HG03095 (cell line): Measurements from ENCODE around the gene SCYGR2.
"Not testable (repeated sequence)": the region's sequence is repeated elsewhere in the genome, so short reads cannot be mapped to it uniquely, and the experiment has no call there.

Experiments used
- ATAC-seq: cut with Tn5 transposase; IDR thresholded peaks from one replicate; pipeline ENCODE4 v1.9.1; 2021; ENCODE audit warnings: moderate library complexity; ENCODE audit not compliant: unreplicated experiment

The SCYGR2 gene, protein sequence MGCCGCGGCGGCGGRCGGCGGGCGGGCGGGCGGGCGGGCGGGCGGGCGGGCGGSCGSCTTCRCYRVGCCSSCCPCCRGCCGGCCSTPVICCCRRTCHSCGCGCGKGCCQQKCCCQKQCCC

DNA sequence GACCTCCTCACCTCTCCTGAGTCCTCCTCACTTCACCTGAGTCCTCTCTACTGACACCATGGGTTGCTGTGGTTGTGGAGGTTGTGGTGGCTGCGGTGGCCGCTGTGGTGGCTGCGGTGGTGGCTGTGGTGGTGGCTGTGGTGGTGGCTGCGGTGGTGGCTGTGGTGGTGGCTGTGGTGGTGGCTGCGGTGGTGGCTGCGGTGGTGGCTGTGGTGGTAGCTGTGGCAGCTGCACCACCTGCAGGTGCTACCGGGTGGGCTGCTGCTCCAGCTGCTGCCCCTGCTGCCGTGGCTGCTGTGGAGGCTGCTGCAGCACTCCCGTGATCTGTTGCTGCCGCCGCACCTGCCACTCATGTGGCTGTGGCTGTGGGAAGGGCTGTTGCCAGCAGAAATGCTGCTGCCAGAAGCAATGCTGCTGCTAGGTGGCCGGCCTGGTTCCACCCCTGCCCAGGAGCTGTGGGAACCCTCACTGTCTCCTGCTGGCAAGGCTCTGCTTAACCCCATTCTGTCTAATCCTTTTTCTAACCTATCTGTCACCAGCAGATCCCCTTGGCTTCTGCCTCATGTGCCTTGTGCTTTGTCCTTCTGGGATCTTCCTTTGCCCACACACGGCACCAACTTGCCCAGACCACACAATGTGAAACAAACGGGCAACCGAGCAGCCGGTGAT, at the start of gene SCYGR2:
Gene SCYGR2 (plus strand): TSS at position 59 of the 669 bp plus-strand sequence. CDS start 0 bp downstream, at position 59.
- not testable (repeated sequence) for ATAC-seq

GRCh38 chr2:227551836-227552235, 46.9 kb upstream of the SCYGR2 start:
- no peak for ATAC-seq

GRCh38 chr2:227562581-227562980, 36.1 kb upstream of the SCYGR2 start:
- ATAC-seq: no peak

DNA sequence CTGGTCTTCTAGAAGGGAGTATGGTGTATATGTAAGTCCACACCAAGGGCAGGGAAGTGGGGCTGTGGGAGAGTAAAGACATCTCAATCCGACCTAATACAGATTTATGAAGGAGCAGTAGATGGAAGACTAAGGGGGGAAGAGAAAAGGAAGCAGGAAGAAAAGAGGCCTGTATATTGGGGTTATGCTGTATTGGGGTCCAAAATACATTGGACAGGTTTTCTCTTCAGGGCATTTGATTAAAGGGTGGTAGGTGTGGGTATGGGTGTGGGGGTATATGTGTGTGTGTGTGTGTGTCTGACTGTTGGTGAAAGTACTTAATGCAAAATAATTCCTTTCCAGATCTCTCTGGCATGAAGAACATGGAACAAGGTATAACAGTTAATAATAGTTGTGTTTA, 33.6 kb upstream of the SCYGR2 start:
- no peak for ATAC-seq

GRCh38 chr2:227566012-227566411, 32.7 kb upstream of the SCYGR2 start:
- no peak for ATAC-seq

- no peak for ATAC-seq
These were observed 29.9 kb upstream of the SCYGR2 start for GRCh38 chr2:227568852-227569169.

- no peak for ATAC-seq
These were observed 28.1 kb upstream of the SCYGR2 start for GRCh38 chr2:227570615-227571014.

- ATAC-seq: no peak
These were observed 22.6 kb upstream of the SCYGR2 start for GRCh38 chr2:227576110-227576509.

GRCh38 chr2:227576812-227577211, 21.9 kb upstream of the SCYGR2 start:
- ATAC-seq: no peak

GRCh38 chr2:227577555-227577954, 21.1 kb upstream of the SCYGR2 start:
- ATAC-seq: no peak

DNA sequence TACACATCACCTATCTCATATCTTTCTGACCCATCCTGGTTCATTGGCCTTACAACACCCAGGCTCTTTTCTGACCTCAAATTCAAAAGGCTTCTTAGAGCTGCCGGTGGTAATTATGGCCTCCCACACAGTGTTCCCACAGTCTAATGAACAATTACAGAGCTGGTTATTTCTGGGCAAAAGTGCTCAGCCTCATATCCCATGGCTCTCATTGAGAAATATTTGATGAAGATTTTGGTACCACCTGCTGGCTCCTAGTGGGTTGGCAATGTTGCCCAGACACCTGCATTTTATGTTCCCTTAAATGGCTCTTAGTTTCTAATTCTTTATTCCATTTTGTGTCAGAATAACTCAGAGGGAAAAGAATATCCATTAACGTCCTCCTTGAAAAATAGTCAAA, 20.1 kb upstream of the SCYGR2 start:
- ATAC-seq: no peak

DNA sequence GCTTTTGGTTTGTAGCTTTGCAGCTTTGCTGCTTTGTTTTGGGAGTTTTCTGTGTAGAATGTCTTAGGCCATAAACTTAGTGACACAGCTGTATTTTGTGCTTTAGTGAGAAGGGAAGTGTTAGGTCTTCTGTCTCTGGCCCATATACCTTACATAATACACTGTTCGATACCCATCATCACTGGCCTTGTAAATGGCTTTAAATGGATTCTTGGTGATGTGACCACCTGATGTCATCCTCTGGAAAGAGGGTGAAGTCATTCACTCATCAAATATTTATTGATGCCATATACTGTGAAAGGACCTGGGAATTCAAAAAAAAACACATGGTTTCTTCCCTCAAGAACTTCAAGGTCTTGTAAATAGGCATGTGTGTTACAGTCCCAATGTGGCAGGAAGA, 18.9 kb upstream of the SCYGR2 start:
- ATAC-seq: no peak

- ATAC-seq: no peak
These were observed 16.3 kb upstream of the SCYGR2 start for GRCh38 chr2:227582369-227582768.

- no peak for ATAC-seq
These were observed 5.9 kb upstream of the SCYGR2 start for GRCh38 chr2:227592694-227593387.

DNA sequence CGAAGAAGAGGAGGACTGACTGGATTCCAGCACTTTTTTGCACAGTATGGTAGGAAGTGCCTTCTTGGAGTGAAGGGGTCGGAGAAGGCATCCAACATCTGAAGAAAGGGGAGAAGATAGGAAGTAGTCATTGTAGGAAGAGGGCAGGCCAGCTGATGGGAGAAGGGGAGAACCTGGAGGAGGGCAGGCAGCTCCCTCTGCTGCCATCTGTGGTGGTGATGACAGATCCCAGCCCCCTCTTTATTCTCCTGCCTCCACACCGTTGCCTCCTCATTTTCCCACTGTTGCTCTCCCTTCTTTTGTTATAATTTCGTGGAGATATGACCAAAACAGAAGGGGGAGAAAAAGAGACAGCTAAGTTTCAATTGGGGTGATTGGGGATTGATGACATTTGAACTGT, 2.9 kb upstream of the SCYGR2 start:
- ATAC-seq: no peak

DNA sequence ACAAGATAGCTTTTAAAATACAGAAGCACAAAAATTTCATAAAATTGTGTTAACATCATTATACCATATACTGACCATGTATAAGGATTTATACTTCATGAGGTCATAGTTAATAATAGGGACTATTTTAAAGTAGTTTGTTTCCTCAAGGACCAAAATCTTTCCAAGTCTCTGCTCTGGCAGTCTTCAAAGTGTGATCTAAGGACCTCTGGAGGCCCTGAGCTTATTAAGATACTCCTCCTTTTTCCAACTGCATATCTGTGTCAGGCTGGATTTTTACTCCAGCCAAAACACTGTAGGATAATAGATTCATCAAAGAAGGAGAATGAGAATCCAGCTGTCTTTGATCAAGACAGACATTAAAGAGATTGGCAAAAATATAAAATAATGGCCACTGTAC, 1.7 kb upstream of the SCYGR2 start:
- no peak for ATAC-seq

GRCh38 chr2:227597998-227598397, 695 bp upstream of the SCYGR2 start:
- no peak for ATAC-seq

DNA sequence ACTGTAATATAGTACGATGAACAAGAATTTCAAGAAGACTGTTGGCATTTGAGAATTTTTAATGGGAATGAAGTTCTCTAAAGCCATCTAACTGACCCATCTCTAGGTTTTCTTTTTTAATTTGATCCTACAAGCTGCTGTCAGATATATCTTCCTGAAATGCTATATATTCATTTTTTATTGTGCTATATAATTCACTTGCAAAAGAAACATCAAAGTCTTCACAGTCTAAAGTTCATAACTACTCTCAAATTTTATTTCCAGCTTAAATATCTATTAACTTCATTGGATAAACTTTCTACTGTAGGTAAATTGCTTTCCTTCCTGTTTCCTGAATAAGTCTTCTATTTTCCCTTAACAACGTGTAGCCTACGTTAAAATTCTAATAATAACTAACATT, 3.7 kb downstream of the SCYGR2 start:
- ATAC-seq: no peak

- ATAC-seq: no peak
These were observed 7.8 kb downstream of the SCYGR2 start for GRCh38 chr2:227606476-227606875.

- ATAC-seq: no peak
These were observed 9.2 kb downstream of the SCYGR2 start for GRCh38 chr2:227607941-227608340.

DNA sequence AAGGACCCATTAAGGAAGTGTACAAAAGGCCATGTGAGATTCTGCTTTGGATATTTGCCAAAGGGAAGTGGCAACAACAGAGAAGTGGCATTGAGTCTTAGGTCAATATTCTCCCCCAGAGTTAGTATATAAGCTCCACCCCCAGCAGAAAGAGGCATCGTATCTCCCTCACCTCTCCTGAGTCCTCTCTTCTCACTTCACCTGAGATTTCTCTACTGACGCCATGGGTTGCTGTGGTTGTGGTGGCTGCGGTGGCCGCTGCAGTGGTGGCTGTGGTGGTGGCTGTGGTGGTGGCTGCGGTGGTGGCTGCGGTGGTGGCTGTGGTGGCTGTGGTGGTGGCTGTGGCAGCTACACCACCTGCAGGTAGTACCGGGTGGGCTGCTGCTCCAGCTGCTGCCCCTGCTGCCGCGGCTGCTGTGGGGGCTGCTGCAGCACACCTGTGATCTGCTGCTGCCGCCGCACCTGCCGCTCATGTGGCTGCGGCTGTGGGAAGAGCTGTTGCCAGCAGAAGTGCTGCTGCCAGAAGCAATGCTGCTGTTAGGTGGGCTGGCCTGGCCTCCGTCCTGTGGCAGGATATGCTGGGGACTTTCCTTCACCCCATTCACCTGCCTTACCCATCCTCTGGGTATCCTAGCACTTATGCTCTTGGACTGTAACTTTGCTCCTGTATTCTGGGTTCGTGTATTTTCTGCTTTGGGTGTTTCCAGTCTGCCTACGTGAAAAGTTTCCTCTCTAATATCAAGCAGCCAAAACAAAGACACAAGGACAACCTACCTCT, 10.1 kb downstream of the SCYGR2 start:
- no peak for ATAC-seq

DNA sequence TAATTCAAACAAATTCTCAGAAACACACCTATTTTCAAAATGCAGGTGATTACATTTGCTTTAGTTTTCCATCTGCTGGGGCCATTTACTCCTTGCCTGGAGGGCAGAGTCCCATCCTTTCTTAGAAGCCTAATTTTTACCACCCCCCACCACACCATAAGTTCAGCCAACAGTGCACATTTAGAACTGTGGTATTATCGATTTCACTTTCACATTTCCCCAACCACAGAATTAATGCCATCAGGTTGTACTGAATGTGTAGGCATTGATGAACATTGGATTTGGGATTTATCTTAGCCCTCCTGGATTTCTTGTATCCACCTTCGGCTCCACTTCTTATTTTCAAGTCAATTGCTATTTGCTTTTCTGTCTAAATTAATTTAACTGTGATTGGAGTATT, 11.4 kb downstream of the SCYGR2 start:
- no peak for ATAC-seq
